Neutrophil (primary cell): Measurements from ENCODE around the gene ATOH8.

Experiments
- H3K27ac ChIP-seq: fragments of 200-600 bp; sonication (generic); 2 replicates; pipeline ENCODE4 v1.5.1; 2016; ENCODE audit warnings: mild to moderate bottlenecking, moderate library complexity
- H3K27me3 ChIP-seq: fragments of 200-600 bp; sonication (generic); 2 replicates; pipeline ENCODE4 v1.6.0; 2016; ENCODE audit warnings: mild to moderate bottlenecking
- H3K36me3 ChIP-seq: fragments of 200-600 bp; sonication (generic); 2 replicates; pipeline ENCODE4 v1.5.1; 2017
- H3K4me1 ChIP-seq, 2 experiments: fragments of 200-600 bp in 1 of 2; sonication (generic) in 1 of 2; 1 replicate in 1 of 2; 2 replicates in 1 of 2; pipeline versions ENCODE4 v1.5.1 to v1.6.1; 2013 to 2016; ENCODE audit warnings: low read depth in 1 of 2, low read length in 1 of 2, mild to moderate bottlenecking in 1 of 2, moderate library complexity in 1 of 2; ENCODE audit not compliant: control insufficient read depth in 1 of 2, insufficient read depth in 1 of 2
- H3K4me3 ChIP-seq, 2 experiments: fragments of 200-600 bp in 1 of 2; sonication (generic) in 1 of 2; 1 replicate in 1 of 2; 2 replicates in 1 of 2; pipeline ENCODE4 v1.5.1; 2013 to 2016; ENCODE audit warnings: low read depth in 1 of 2, low read length in 1 of 2, mild to moderate bottlenecking in 1 of 2, moderate library complexity in 1 of 2
- H3K9me3 ChIP-seq: fragments of 200-600 bp; sonication (generic); 2 replicates; pipeline ENCODE4 v1.5.1; 2016
- CTCF ChIP-seq: fragments of 200-600 bp; sonication (generic); IDR thresholded peaks from 2 replicates; pipeline ENCODE4 v1.5.1; 2016; ENCODE audit warnings: antibody characterized with exemption

The ATOH8 gene

GRCh38 chr2:85792783-85793441 is 39.1 kb downstream of the ATOH8 start:
- Histone ChIP-seq H3K4me1 (peaks cover 17 to 19% of the 10 kb centered on the region in 2 experiments), H3K9me3 (no peaks in the 10 kb centered on the region), H3K27ac (no peak overlapping the region), H3K4me3 (no peak overlapping the region), H3K27me3 (no peaks in the 10 kb centered on the region), H3K36me3 (no peaks in the 10 kb centered on the region)
- no peak for TF ChIP-seq CTCF

GRCh38 chr2:85793584-85793983 is 39.8 kb downstream of the ATOH8 start:
- TF ChIP-seq CTCF: no peak
- H3K4me3 ChIP-seq: no peak overlapping the region
- no peak overlapping the region for H3K27ac ChIP-seq
- H3K27me3 ChIP-seq: no peaks in the 10 kb centered on the region
- no peaks in the 10 kb centered on the region for H3K9me3 ChIP-seq
- H3K4me1 ChIP-seq: peaks cover 17 to 19% of the 10 kb centered on the region in 2 experiments
- H3K36me3 ChIP-seq: no peaks in the 10 kb centered on the region

GRCh38 chr2:85794038-85794441 is 40.2 kb downstream of the ATOH8 start:
- no peaks in the 10 kb centered on the region for H3K27me3 ChIP-seq
- H3K9me3 ChIP-seq: no peaks in the 10 kb centered on the region
- no peak for TF ChIP-seq CTCF
- H3K4me1 ChIP-seq: peaks cover 17 to 19% of the 10 kb centered on the region in 2 experiments
- H3K27ac ChIP-seq: no peak overlapping the region
- H3K36me3 ChIP-seq: no peaks in the 10 kb centered on the region
- H3K4me3 ChIP-seq: no peak overlapping the region

GRCh38 chr2:85794491-85795121 is 40.8 kb downstream of the ATOH8 start:
- Histone ChIP-seq H3K9me3 (no peaks in the 10 kb centered on the region), H3K27me3 (no peaks in the 10 kb centered on the region), H3K27ac (no peak overlapping the region), H3K4me3 (no peak overlapping the region), H3K36me3 (no peaks in the 10 kb centered on the region), H3K4me1 (peaks cover 16 to 17% of the 10 kb centered on the region in 2 experiments)
- no peak for TF ChIP-seq CTCF

GRCh38 chr2:85795331-85796045 is 41.7 kb downstream of the ATOH8 start:
- peaks cover 7 to 8% of the 10 kb centered on the region in 2 experiments for H3K4me1 ChIP-seq
- no peak for TF ChIP-seq CTCF
- no peaks in the 10 kb centered on the region for H3K27me3 ChIP-seq
- H3K36me3 ChIP-seq: no peaks in the 10 kb centered on the region
- no peak overlapping the region for H3K4me3 ChIP-seq
- no peak overlapping the region for H3K27ac ChIP-seq
- no peaks in the 10 kb centered on the region for H3K9me3 ChIP-seq
